ENCODE measurements around the gene VPS13D. TPM values are rescaled to one million over a fixed set of nuclear protein-coding genes. Genes with fewer than 3 reads are reported as not detected.
A peak's percentile ranks its signal among the peaks of the same experiment; 100 is the strongest.

Gene VPS13D
- total RNA-seq, 1 donor from 2014 or later, result 81.7 TPM

GRCh38 chr1:12482988-12483387 lies 253.2 kb downstream of the VPS13D start:
- no peaks in the 10 kb centered on the region for H3K9me3 ChIP-seq
- intact Hi-C loops (cut with DNase I), result no loop called here
- no peak overlapping the region for H3K4me3 ChIP-seq
- no peak for TF ChIP-seq CTCF (IDR thresholded peaks at IDR 0.05)
- H3K36me3 ChIP-seq, result peaks cover 4% of the 10 kb centered on the region
- no peaks in the 10 kb centered on the region for H3K27me3 ChIP-seq (ENCODE audit: low read depth)
- no peak overlapping the region for H3K27ac ChIP-seq
- H3K4me1 ChIP-seq, result peaks cover 70% of the 10 kb centered on the region
- ATAC-seq (no peak), DNase-seq (no peak)

- peaks cover 4% of the 10 kb centered on the region for H3K36me3 ChIP-seq
- intact Hi-C loops (cut with DNase I), result no loop called here
- H3K27me3 ChIP-seq (ENCODE audit: low read depth), result no peaks in the 10 kb centered on the region
- H3K4me3 ChIP-seq, result no peak overlapping the region
- H3K9me3 ChIP-seq, result no peaks in the 10 kb centered on the region
- H3K4me1 ChIP-seq, result peaks cover 46% of the 10 kb centered on the region
- DNase-seq (no peak), ATAC-seq (peak in 1 of 2 donors; percentile 42)
- peak overlapping the region; percentile 64 for H3K27ac ChIP-seq
- TF ChIP-seq CTCF (IDR thresholded peaks at IDR 0.05), result no peak
Measured at GRCh38 chr1:12485231-12486058, 255.6 kb downstream of the VPS13D start.

DNA sequence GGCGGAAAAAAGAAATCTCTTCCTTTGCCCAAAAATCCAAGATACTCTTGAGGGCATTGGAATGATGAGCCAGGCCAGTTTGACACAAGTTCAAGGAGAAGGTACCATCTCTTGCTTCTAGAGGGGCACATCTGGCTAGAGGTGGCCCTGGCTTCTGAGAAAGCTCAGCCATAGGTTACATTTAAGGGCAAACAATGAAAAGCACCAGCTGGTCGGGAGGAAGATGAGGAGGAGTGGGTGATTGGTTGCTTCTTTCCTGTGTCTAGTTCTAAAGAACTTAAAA lies 256.2 kb downstream of the VPS13D start:
- DNase-seq, result no peak
- H3K9me3 ChIP-seq, result no peaks in the 10 kb centered on the region
- H3K27ac ChIP-seq, result peak overlapping the region; percentile 64
- ATAC-seq, result no peak
- H3K4me3 ChIP-seq, result no peak overlapping the region
- H3K4me1 ChIP-seq, result peaks cover 40% of the 10 kb centered on the region
- no peaks in the 10 kb centered on the region for H3K27me3 ChIP-seq (ENCODE audit: low read depth)
- peaks cover 4% of the 10 kb centered on the region for H3K36me3 ChIP-seq
- intact Hi-C loops (cut with DNase I), result no loop called here
- TF ChIP-seq CTCF (IDR thresholded peaks at IDR 0.05), result no peak

GRCh38 chr1:12486401-12487005 lies 256.7 kb downstream of the VPS13D start:
- ATAC-seq, result peak; percentile 94 to 95
- Histone ChIP-seq H3K4me3 (no peak overlapping the region), H3K9me3 (no peaks in the 10 kb centered on the region), H3K27ac (peak overlapping the region; percentile 64), H3K4me1 (peaks cover 35% of the 10 kb centered on the region), H3K27me3 (ENCODE audit: low read depth) (no peaks in the 10 kb centered on the region), H3K36me3 (peaks cover 4% of the 10 kb centered on the region)
- intact Hi-C loops (cut with DNase I), result no loop called here
- DNase-seq, result peak; percentile 84
- peak; percentile 14 for TF ChIP-seq CTCF (IDR thresholded peaks at IDR 0.05)

DNA sequence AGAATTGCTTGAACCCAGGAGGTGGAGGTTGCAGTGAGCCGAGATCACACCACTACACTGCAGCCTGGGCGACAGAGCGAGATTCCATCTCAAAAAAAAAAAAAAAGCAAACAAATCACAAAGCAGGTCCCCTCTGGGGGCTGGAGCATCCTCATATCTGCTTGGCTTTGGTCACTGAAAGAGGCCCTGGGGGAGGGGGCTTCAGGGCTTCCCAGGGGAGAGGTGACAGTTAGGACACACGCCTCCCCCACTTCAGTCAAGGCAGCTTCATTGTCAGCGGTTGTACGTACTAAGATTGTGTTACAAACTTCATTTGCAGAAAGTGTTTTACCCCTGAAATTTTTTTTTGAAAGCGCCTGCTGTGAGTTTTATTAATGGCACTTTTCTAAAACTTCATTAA lies 257.7 kb downstream of the VPS13D start:
- peaks cover 4% of the 10 kb centered on the region for H3K36me3 ChIP-seq
- no peak overlapping the region for H3K4me3 ChIP-seq
- DNase-seq (no peak), ATAC-seq (no peak)
- no peaks in the 10 kb centered on the region for H3K9me3 ChIP-seq
- no peak overlapping the region for H3K27ac ChIP-seq
- H3K4me1 ChIP-seq, result peaks cover 30% of the 10 kb centered on the region
- no peaks in the 10 kb centered on the region for H3K27me3 ChIP-seq (ENCODE audit: low read depth)
- no peak for TF ChIP-seq CTCF (IDR thresholded peaks at IDR 0.05)
- intact Hi-C loops (cut with DNase I), result no loop called here

Measured in lower lobe of right lung (tissue), 2 donors.